BLaER1 treated with 17β-estradiol and CSF1 and Interleukin-3, amounts not matched to agents 10 nM and 100 nM (cell line): ENCODE data around the gene COL5A1.

ENCODE experiments used
- H3K27ac ChIP-seq, 11 experiments: shearing (Covaris generic); formaldehyde crosslinking; 2 replicates each; pipeline ENCODE4 v1.8.1; 2022
- H3K27me3 ChIP-seq, 11 experiments: shearing (Covaris generic); formaldehyde crosslinking; 2 replicates each; pipeline ENCODE4 v1.8.1; 2022
- H3K36me3 ChIP-seq, 11 experiments: shearing (Covaris generic); formaldehyde crosslinking; 2 replicates each; pipeline ENCODE4 v1.8.1; 2022
- H3K4me1 ChIP-seq, 10 experiments: shearing (Covaris generic); formaldehyde crosslinking; 2 replicates each; pipeline ENCODE4 v1.8.1; 2022
- H3K4me2 ChIP-seq, 11 experiments: shearing (Covaris generic); formaldehyde crosslinking; 2 replicates each; pipeline ENCODE4 v1.8.1; 2022
- H3K4me3 ChIP-seq, 10 experiments: shearing (Covaris generic); formaldehyde crosslinking; 2 replicates each; pipeline ENCODE4 v1.8.1; 2022
- H3K9ac ChIP-seq, 11 experiments: shearing (Covaris generic); formaldehyde crosslinking; 2 replicates each; pipeline ENCODE4 v1.8.1; 2022
- H3K9me3 ChIP-seq, 11 experiments: shearing (Covaris generic); formaldehyde crosslinking; replicated peaks in 1 of 11; 2 replicates each; pipeline ENCODE4 v1.8.1; 2022
- H4K20me1 ChIP-seq, 11 experiments: shearing (Covaris generic); formaldehyde crosslinking; 2 replicates each; pipeline ENCODE4 v1.8.1; 2022
- Cebpa-rat ChIP-seq, 11 experiments: shearing (Covaris generic); IDR thresholded peaks; 2 replicates each; pipeline ENCODE4 v1.8.1; 2022

COL5A1 gene

GRCh38 chr9:134846187-134846586, 204.6 kb downstream of the COL5A1 start:
- H3K27me3 ChIP-seq = peaks cover 0 to 6% (median 0%) of the 10 kb centered on the region in 11 experiments; a peak in 1 of 22 replicates
- peaks cover 22 to 29% (median 26%) of the 10 kb centered on the region in 11 experiments for H3K9me3 ChIP-seq
- peaks cover 0 to 7% (median 0%) of the 10 kb centered on the region in 10 experiments; a peak in 2 of 20 replicates for H3K4me1 ChIP-seq
- H3K4me2 ChIP-seq = no peak overlapping the region
- peaks cover 0 to 10% (median 0%) of the 10 kb centered on the region in 11 experiments; a peak in 4 of 22 replicates for H4K20me1 ChIP-seq
- TF ChIP-seq Cebpa-rat (IDR thresholded peaks at IDR 0.05) = no peak
- H3K9ac ChIP-seq = no peak overlapping the region
- no peak overlapping the region for H3K4me3 ChIP-seq
- H3K36me3 ChIP-seq = peaks cover 0 to 32% (median 28%) of the 10 kb centered on the region in 11 experiments; a peak in 11 of 22 replicates
- no peak overlapping the region for H3K27ac ChIP-seq

GRCh38 chr9:134846699-134847098, 205.1 kb downstream of the COL5A1 start:
- no peak overlapping the region for H3K4me3 ChIP-seq

GRCh38 chr9:134847138-134847537, 205.5 kb downstream of the COL5A1 start:
- Histone ChIP-seq H3K4me2 (no peak overlapping the region), H3K27me3 (peaks cover 0 to 6% (median 0%) of the 10 kb centered on the region in 11 experiments; a peak in 1 of 22 replicates), H4K20me1 (peaks cover 0 to 10% (median 0%) of the 10 kb centered on the region in 11 experiments; a peak in 4 of 22 replicates), H3K9ac (no peak overlapping the region), H3K27ac (no peak overlapping the region), H3K9me3 (peaks cover 25 to 38% (median 35%) of the 10 kb centered on the region in 11 experiments), H3K4me1 (peaks cover 0 to 7% (median 0%) of the 10 kb centered on the region in 10 experiments; a peak in 2 of 20 replicates), H3K4me3 (no peak overlapping the region), H3K36me3 (peaks cover 0 to 23% (median 18%) of the 10 kb centered on the region in 11 experiments; a peak in 11 of 22 replicates)
- no peak for TF ChIP-seq Cebpa-rat (IDR thresholded peaks at IDR 0.05)

More at GRCh38 chr9:134846699-134847098, 205.1 kb downstream of the COL5A1 start:
- no peak overlapping the region for H3K27ac ChIP-seq
- peaks cover 25 to 34% (median 31%) of the 10 kb centered on the region in 11 experiments for H3K9me3 ChIP-seq
- peaks cover 0 to 10% (median 0%) of the 10 kb centered on the region in 11 experiments; a peak in 4 of 22 replicates for H4K20me1 ChIP-seq
- no peak for TF ChIP-seq Cebpa-rat (IDR thresholded peaks at IDR 0.05)
- no peak overlapping the region for H3K4me2 ChIP-seq
- H3K27me3 ChIP-seq = peaks cover 0 to 6% (median 0%) of the 10 kb centered on the region in 11 experiments; a peak in 1 of 22 replicates
- peaks cover 0 to 7% (median 0%) of the 10 kb centered on the region in 10 experiments; a peak in 2 of 20 replicates for H3K4me1 ChIP-seq
- peaks cover 0 to 27% (median 23%) of the 10 kb centered on the region in 11 experiments; a peak in 11 of 22 replicates for H3K36me3 ChIP-seq
- H3K9ac ChIP-seq = no peak overlapping the region

GRCh38 chr9:134847752-134848432, 206.3 kb downstream of the COL5A1 start:
- Histone ChIP-seq H3K9ac (no peak overlapping the region), H3K9me3 (peaks cover 25 to 39% (median 35%) of the 10 kb centered on the region in 11 experiments), H3K4me3 (no peak overlapping the region), H3K4me1 (peaks cover 0 to 7% (median 0%) of the 10 kb centered on the region in 10 experiments; a peak in 2 of 20 replicates), H3K4me2 (no peak overlapping the region), H3K27ac (no peak overlapping the region), H3K27me3 (peaks cover 0 to 8% (median 0%) of the 10 kb centered on the region in 11 experiments; a peak in 1 of 22 replicates), H3K36me3 (peaks cover 0 to 15% (median 11%) of the 10 kb centered on the region in 11 experiments; a peak in 10 of 22 replicates), H4K20me1 (peaks cover 0 to 10% (median 0%) of the 10 kb centered on the region in 11 experiments; a peak in 4 of 22 replicates)
- TF ChIP-seq Cebpa-rat (IDR thresholded peaks at IDR 0.05) = no peak

- peaks cover 25 to 39% (median 35%) of the 10 kb centered on the region in 11 experiments for H3K9me3 ChIP-seq
- H3K9ac ChIP-seq = no peak overlapping the region
- H3K4me3 ChIP-seq = no peak overlapping the region
- H3K4me2 ChIP-seq = no peak overlapping the region
- H3K36me3 ChIP-seq = peaks cover 0 to 9% (median 6%) of the 10 kb centered on the region in 11 experiments; a peak in 10 of 22 replicates
- TF ChIP-seq Cebpa-rat (IDR thresholded peaks at IDR 0.05) = no peak
- no peak overlapping the region for H3K27ac ChIP-seq
- peaks cover 0 to 7% (median 0%) of the 10 kb centered on the region in 11 experiments; a peak in 4 of 22 replicates for H4K20me1 ChIP-seq
- peaks cover 0 to 7% (median 0%) of the 10 kb centered on the region in 10 experiments; a peak in 2 of 20 replicates for H3K4me1 ChIP-seq
- H3K27me3 ChIP-seq = peaks cover 0 to 14% (median 0%) of the 10 kb centered on the region in 11 experiments; a peak in 3 of 22 replicates
Observed at GRCh38 chr9:134848504-134848903, 206.9 kb downstream of the COL5A1 start.

GRCh38 chr9:134850611-134851010, 209.0 kb downstream of the COL5A1 start:
- no peak overlapping the region for H3K9ac ChIP-seq
- peaks cover 25 to 39% (median 35%) of the 10 kb centered on the region in 11 experiments for H3K9me3 ChIP-seq
- H3K27me3 ChIP-seq = peaks cover 0 to 24% (median 0%) of the 10 kb centered on the region in 11 experiments; a peak in 4 of 22 replicates
- no peak overlapping the region for H3K27ac ChIP-seq
- no peak overlapping the region for H3K4me2 ChIP-seq
- H3K4me3 ChIP-seq = no peak overlapping the region
- TF ChIP-seq Cebpa-rat (IDR thresholded peaks at IDR 0.05) = no peak
- H4K20me1 ChIP-seq = peaks cover 0 to 5% (median 0%) of the 10 kb centered on the region in 11 experiments; a peak in 1 of 22 replicates
- no peaks in the 10 kb centered on the region for H3K36me3 ChIP-seq
- H3K4me1 ChIP-seq = peaks cover 0 to 7% (median 0%) of the 10 kb centered on the region in 10 experiments; a peak in 2 of 20 replicates

- H4K20me1 ChIP-seq = peaks cover 0 to 5% (median 0%) of the 10 kb centered on the region in 11 experiments; a peak in 1 of 22 replicates
- H3K4me1 ChIP-seq = peaks cover 0 to 7% (median 0%) of the 10 kb centered on the region in 10 experiments; a peak in 2 of 20 replicates
- H3K27ac ChIP-seq = no peak overlapping the region
- H3K36me3 ChIP-seq = no peaks in the 10 kb centered on the region
- H3K27me3 ChIP-seq = peaks cover 0 to 22% (median 0%) of the 10 kb centered on the region in 11 experiments; a peak in 4 of 22 replicates
- no peak overlapping the region for H3K4me2 ChIP-seq
- H3K9ac ChIP-seq = no peak overlapping the region
- H3K4me3 ChIP-seq = no peak overlapping the region
- no peak for TF ChIP-seq Cebpa-rat (IDR thresholded peaks at IDR 0.05)
- peaks cover 25 to 39% (median 35%) of the 10 kb centered on the region in 11 experiments for H3K9me3 ChIP-seq
Observed at GRCh38 chr9:134851020-134851419, 209.4 kb downstream of the COL5A1 start.

- H3K9ac ChIP-seq = no peak overlapping the region
- no peak overlapping the region for H3K4me2 ChIP-seq
- H4K20me1 ChIP-seq = peaks cover 0 to 5% (median 0%) of the 10 kb centered on the region in 11 experiments; a peak in 1 of 22 replicates
- peaks cover 25 to 36% (median 33%) of the 10 kb centered on the region in 11 experiments for H3K9me3 ChIP-seq
- H3K27ac ChIP-seq = no peak overlapping the region
- peaks cover 0 to 21% (median 0%) of the 10 kb centered on the region in 11 experiments; a peak in 4 of 22 replicates for H3K27me3 ChIP-seq
- no peak for TF ChIP-seq Cebpa-rat (IDR thresholded peaks at IDR 0.05)
- 0 out of 20 replicates have a peak, but pooled peaks cover 0 to under 1% (median 0%) of the 10 kb centered on the region in 10 experiments for H3K4me1 ChIP-seq
- no peaks in the 10 kb centered on the region for H3K36me3 ChIP-seq
- no peak overlapping the region for H3K4me3 ChIP-seq
Observed at GRCh38 chr9:134852906-134853654, 211.5 kb downstream of the COL5A1 start.
